Erythroblast (primary cell): ENCODE data around the gene MGAT5.

Source experiments
- GATA1 ChIP-seq: IDR thresholded peaks from 2 replicates; pipeline ENCODE4 v1.6.1; 2011; ENCODE audit warnings: low read depth, mild to moderate bottlenecking, control low read depth, low read length, moderate library complexity
- POLR2A ChIP-seq: IDR thresholded peaks from 2 replicates; pipeline ENCODE4 v1.6.1; 2011; ENCODE audit warnings: mild to moderate bottlenecking, low read length

GRCh38 chr2:134300585-134300984 is 46.7 kb downstream of the MGAT5 start:
- TF ChIP-seq POLR2A: no peak
- TF ChIP-seq GATA1: no peak
